NB4 (cell line): ENCODE results near the gene TMEM178B.

Experiments used
- DNase-seq: peaks from one replicate; pipeline ENCODE4 v3.0.0; 2010; ENCODE audit warnings: low read depth
- H3K4me3 ChIP-seq: one replicate; pipeline ENCODE4 v1.5.1; 2011; ENCODE audit warnings: mild to moderate bottlenecking, low read depth, low read length, moderate library complexity
- MYC ChIP-seq: IDR thresholded peaks from 2 replicates; pipeline ENCODE4 v1.6.1; 2011; ENCODE audit warnings: low read depth, low read length
- POLR2A ChIP-seq: IDR thresholded peaks from 2 replicates; pipeline ENCODE4 v1.6.1; 2011; ENCODE audit warnings: mild to moderate bottlenecking; ENCODE audit not compliant: insufficient read length; ENCODE audit errors: extremely low read depth
- TF ChIP-seq, protein P1 (sequence below): IDR thresholded peaks from 2 replicates; pipeline ENCODE4 v1.6.1; 2011; ENCODE audit warnings: low read depth, low read length
- TF ChIP-seq, protein P2 (sequence below): IDR thresholded peaks from one replicate; pipeline ENCODE4 v1.5.1; 2012; ENCODE audit warnings: low read depth, low read length

The TMEM178B gene

GRCh38 chr7:141454338-141454737, 380.5 kb downstream of the TMEM178B start:
- DNase-seq, result no peak
- no peak for TF ChIP-seq POLR2A
- TF ChIP-seq, protein P1, sequence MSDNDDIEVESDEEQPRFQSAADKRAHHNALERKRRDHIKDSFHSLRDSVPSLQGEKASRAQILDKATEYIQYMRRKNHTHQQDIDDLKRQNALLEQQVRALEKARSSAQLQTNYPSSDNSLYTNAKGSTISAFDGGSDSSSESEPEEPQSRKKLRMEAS, result no peak
- TF ChIP-seq, protein P2, sequence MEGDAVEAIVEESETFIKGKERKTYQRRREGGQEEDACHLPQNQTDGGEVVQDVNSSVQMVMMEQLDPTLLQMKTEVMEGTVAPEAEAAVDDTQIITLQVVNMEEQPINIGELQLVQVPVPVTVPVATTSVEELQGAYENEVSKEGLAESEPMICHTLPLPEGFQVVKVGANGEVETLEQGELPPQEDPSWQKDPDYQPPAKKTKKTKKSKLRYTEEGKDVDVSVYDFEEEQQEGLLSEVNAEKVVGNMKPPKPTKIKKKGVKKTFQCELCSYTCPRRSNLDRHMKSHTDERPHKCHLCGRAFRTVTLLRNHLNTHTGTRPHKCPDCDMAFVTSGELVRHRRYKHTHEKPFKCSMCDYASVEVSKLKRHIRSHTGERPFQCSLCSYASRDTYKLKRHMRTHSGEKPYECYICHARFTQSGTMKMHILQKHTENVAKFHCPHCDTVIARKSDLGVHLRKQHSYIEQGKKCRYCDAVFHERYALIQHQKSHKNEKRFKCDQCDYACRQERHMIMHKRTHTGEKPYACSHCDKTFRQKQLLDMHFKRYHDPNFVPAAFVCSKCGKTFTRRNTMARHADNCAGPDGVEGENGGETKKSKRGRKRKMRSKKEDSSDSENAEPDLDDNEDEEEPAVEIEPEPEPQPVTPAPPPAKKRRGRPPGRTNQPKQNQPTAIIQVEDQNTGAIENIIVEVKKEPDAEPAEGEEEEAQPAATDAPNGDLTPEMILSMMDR, result no peak
- TF ChIP-seq MYC, result no peak
- H3K4me3 ChIP-seq, result no peak overlapping the region

- DNase-seq, result no peak
- TF ChIP-seq, protein P1, result no peak
- TF ChIP-seq MYC (no peak), POLR2A (no peak)
- TF ChIP-seq, protein P2, result no peak
- no peak overlapping the region for H3K4me3 ChIP-seq
Measured at GRCh38 chr7:141455723-141456122, 381.9 kb downstream of the TMEM178B start.

DNA sequence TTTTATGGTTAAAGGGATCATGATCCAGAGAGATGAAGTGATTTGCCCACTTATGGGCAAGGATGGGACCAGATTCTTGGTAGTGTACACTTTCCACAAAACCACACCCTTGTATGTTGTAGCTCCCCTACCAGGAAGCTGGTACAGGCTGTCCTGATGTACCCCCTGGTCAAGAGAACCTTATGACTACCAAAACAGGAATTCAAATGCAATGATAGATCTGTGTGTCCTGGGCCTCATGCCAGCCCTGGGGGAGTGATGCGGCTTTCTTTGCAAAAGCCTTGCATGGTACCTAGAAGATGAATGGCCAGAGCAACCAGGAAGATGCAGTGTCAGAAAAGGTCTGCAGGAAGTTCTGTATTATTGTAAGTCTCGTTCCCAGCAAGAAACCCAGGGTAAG, 382.4 kb downstream of the TMEM178B start:
- no peak overlapping the region for H3K4me3 ChIP-seq
- no peak for DNase-seq
- TF ChIP-seq, protein P2, result no peak

GRCh38 chr7:141456711-141457110, 382.8 kb downstream of the TMEM178B start:
- TF ChIP-seq MYC, result no peak
- TF ChIP-seq POLR2A, result no peak
- TF ChIP-seq, protein P1, result no peak
- TF ChIP-seq, protein P2, result no peak
- no peak for DNase-seq
- no peak overlapping the region for H3K4me3 ChIP-seq

DNA sequence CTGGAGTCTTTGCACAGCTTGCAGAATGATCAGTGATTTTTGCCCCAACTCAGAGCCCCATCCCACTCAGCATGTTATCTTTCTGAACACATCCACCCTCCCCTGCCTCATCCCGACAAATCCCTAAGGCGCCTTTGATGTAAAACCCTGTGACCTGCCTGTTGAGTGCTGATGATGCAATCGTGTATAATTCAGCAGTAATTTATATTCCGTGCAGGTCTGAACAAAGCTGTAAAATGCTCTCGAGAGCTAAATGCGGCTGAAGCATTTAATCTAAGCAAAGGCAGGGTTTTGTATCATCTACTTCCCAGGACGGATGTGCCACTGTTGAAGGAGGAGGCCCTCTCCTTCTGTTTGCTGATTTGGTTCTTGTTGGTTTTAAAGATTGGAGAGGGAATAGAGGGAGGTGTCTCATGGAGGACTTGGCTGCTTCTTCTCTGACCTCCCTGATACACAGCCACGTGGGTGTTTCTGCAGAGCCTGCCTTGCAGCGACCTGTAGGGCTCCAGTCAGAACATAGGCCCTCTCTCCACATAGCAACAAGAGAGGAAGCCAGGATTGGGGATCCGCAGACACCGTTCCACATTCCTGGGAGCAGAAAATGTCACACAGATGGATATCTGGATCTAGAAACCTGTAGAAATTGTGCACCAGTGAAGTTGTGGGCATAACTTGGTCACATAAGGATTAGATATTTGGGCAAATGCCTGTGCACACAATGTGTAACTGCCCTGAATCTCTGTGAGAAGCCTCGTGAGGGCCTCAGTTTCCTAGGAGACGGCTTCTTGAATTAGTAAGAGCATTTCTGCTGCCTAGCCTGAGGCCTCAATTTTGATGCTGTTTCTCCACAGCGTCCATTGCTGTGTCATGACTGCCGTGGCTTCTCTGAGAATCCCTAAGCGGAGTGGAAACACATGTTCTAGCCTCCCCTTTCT, 387.2 kb downstream of the TMEM178B start:
- H3K4me3 ChIP-seq, result no peak overlapping the region
- no peak for DNase-seq
- TF ChIP-seq, protein P1, result no peak
- TF ChIP-seq, protein P2, result no peak
- TF ChIP-seq MYC (no peak), POLR2A (no peak)
